ENCODE data around the gene SLC30A1. TPM values are rescaled to one million over a fixed set of nuclear protein-coding genes. Genes with fewer than 3 reads are reported as not detected.

The SLC30A1 gene
- total and polyA plus RNA-seq, 4 donors = 3.1 to 26.3 (median 14.4) TPM

GRCh38 chr1:211586538-211586937 is 7.6 kb upstream of the SLC30A1 start:
- 80 to 87% methylated on average over 4 of the region's 4 CpGs for WGBS, 2 donors
- Histone ChIP-seq H3K27me3 (ENCODE audit: control insufficient read depth in 3 of 3, insufficient read depth in 3 of 3, low read length in 2 of 3) (no peaks in the 10 kb centered on the region), H3K9ac (ENCODE audit: insufficient read depth in 1 of 2, low read length in 2 of 2) (no peak overlapping the region), H3K4me3 (no peak overlapping the region), H3K36me3 (ENCODE audit: control insufficient read depth in 4 of 4, insufficient read depth in 4 of 4, low read length in 4 of 4) (no peaks in the 10 kb centered on the region), H3K4me1 (ENCODE audit: control insufficient read depth in 5 of 5, insufficient read depth in 5 of 5, low read length in 5 of 5) (no peaks in the 10 kb centered on the region), H3K9me3 (ENCODE audit: control insufficient read depth in 4 of 4, insufficient read depth in 3 of 4, low read length in 3 of 4) (no peaks in the 10 kb centered on the region), H3K27ac (ENCODE audit: low read depth in 1 of 2, low read length in 1 of 2) (no peak overlapping the region)
- no peak for DNase-seq
- TF ChIP-seq CTCF (IDR thresholded peaks at IDR 0.05; ENCODE audit: control extremely low read depth, extremely low read depth) = no peak
- no peak for ATAC-seq (ENCODE audit: insufficient read depth, low FRiP score)

DNA sequence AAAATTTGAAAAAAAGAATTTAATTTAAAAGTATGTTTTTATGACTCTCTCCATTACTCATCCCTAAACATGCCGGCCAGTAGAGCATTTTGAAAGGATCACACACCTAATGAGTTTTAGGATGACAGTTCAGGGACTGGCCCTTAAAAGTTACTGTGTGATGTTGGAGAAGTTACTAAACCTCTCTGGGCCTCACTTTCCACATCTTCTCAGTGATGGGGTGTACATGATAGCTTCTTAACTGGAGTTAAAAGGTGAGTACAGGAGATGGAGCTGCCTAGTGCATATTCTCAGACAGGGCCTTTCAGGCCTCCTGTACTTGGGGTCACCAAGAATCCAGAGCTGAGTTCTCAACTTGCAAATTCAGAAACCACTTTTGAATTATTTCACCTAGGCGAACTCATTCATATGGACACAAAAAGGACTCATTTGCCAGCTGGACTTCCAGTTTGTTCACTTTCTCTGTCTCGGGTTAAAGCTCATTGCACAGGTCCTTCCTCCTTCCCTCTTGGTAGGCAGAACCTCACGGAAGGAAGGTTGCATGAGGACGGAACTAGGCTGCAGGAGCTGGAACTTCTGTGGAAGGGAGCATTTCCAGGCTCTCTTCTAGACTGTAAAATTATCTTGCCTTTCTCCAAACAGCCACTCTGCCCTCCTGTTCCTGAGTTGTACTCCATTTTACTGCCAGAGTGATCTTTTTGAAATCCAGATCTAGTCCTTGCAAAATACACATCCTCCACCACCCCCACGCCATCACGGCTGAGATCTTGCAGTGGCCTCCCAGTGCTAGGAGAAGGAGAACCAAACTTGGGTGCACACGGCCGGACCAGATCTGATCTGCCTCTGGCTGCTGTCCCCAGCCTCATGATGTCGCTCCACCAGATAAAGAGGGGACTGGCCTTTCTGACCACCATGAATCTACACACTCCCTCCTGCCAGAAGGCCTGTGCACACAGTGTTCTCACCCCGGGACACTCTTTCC is 4.3 kb upstream of the SLC30A1 start:
- Histone ChIP-seq H3K9me3 (ENCODE audit: control insufficient read depth in 4 of 4, insufficient read depth in 3 of 4, low read length in 3 of 4) (no peaks in the 10 kb centered on the region), H3K9ac (ENCODE audit: insufficient read depth in 1 of 2, low read length in 2 of 2) (no peak overlapping the region), H3K27me3 (ENCODE audit: control insufficient read depth in 3 of 3, insufficient read depth in 3 of 3, low read length in 2 of 3) (no peaks in the 10 kb centered on the region), H3K36me3 (ENCODE audit: control insufficient read depth in 4 of 4, insufficient read depth in 4 of 4, low read length in 4 of 4) (no peaks in the 10 kb centered on the region), H3K27ac (ENCODE audit: low read depth in 1 of 2, low read length in 1 of 2) (no peak overlapping the region), H3K4me3 (no peak overlapping the region), H3K4me1 (ENCODE audit: control insufficient read depth in 5 of 5, insufficient read depth in 5 of 5, low read length in 5 of 5) (peaks cover 2 to 7% (median 6%) of the 10 kb centered on the region in 5 donors)
- ATAC-seq (ENCODE audit: insufficient read depth, low FRiP score) (no peak), DNase-seq (no peak)
- WGBS, 2 donors = 57 to 82% methylated on average over 11 of the region's 11 CpGs
- TF ChIP-seq CTCF (IDR thresholded peaks at IDR 0.05; ENCODE audit: control extremely low read depth, extremely low read depth) = no peak

DNA sequence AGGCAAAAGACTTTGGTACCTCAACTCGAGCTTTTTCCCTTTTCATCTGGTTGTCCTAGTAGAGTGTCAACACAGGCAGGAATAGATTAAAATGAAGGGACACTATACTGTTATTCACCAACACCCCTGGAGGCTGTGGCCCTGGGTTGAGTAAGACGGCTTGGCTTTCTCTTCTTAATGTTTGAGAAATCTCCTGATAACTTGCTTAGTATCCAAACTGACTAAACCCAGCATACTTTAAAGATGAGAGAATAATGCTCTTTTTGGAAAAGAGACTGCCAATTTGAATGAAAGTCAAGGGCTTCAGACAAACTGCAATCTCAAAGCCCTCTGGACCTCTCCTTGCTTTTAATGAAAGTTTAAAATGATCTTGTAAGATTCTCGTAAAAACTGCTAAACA is 2.6 kb upstream of the SLC30A1 start:
- TF ChIP-seq CTCF (IDR thresholded peaks at IDR 0.05; ENCODE audit: control extremely low read depth, extremely low read depth) = no peak
- H3K9ac ChIP-seq (ENCODE audit: insufficient read depth in 1 of 2, low read length in 2 of 2) = no peak overlapping the region
- ATAC-seq (ENCODE audit: insufficient read depth, low FRiP score) (no peak), DNase-seq (no peak)
- H3K36me3 ChIP-seq (ENCODE audit: control insufficient read depth in 4 of 4, insufficient read depth in 4 of 4, low read length in 4 of 4) = no peaks in the 10 kb centered on the region
- WGBS, 2 donors = 69 to 72% methylated on average over 3 of the region's 3 CpGs
- peaks cover 2 to 15% (median 6%) of the 10 kb centered on the region in 5 donors for H3K4me1 ChIP-seq (ENCODE audit: control insufficient read depth in 5 of 5, insufficient read depth in 5 of 5, low read length in 5 of 5)
- no peaks in the 10 kb centered on the region for H3K27me3 ChIP-seq (ENCODE audit: control insufficient read depth in 3 of 3, insufficient read depth in 3 of 3, low read length in 2 of 3)
- no peak overlapping the region for H3K4me3 ChIP-seq
- H3K27ac ChIP-seq (ENCODE audit: low read depth in 1 of 2, low read length in 1 of 2) = no peak overlapping the region
- no peaks in the 10 kb centered on the region for H3K9me3 ChIP-seq (ENCODE audit: control insufficient read depth in 4 of 4, insufficient read depth in 3 of 4, low read length in 3 of 4)

Measured in lung (tissue), 12 donors.